Neuron (in vitro differentiated cells): Measurements from ENCODE around the gene DBNDD1.
"Not testable (repeated sequence)": the region's sequence is repeated elsewhere in the genome, so short reads cannot be mapped to it uniquely, and the experiment has no call there.

Experiments used
- H2AFZ ChIP-seq: one replicate; pipeline ENCODE4 v1.6.1; 2013; ENCODE audit warnings: low read depth, mild to moderate bottlenecking, inconsistent platforms, low read length, moderate library complexity
- H3K27me3 ChIP-seq: one replicate; pipeline ENCODE4 v1.6.1; 2013; ENCODE audit warnings: low read length; ENCODE audit not compliant: insufficient read depth
- H3K36me3 ChIP-seq: one replicate; pipeline ENCODE4 v1.6.1; 2013; ENCODE audit warnings: low read length; ENCODE audit not compliant: insufficient read depth
- H3K4me1 ChIP-seq: one replicate; pipeline ENCODE4 v1.6.1; 2013; ENCODE audit warnings: low read length; ENCODE audit not compliant: insufficient read depth
- H3K4me3 ChIP-seq: 2 replicates; pipeline ENCODE4 v1.5.1; 2013; ENCODE audit warnings: mild to moderate bottlenecking, low read length, moderate library complexity
- H3K9me3 ChIP-seq: one replicate; pipeline ENCODE4 v1.6.1; 2013; ENCODE audit warnings: low read length

Gene DBNDD1

GRCh38 chr16:90012991-90013745 is 6.1 kb downstream of the DBNDD1 start:
- no peaks in the 10 kb centered on the region for H3K36me3 ChIP-seq
- H3K27me3 ChIP-seq: peaks cover 19% of the 10 kb centered on the region
- H2AFZ ChIP-seq: no peak overlapping the region
- H3K9me3 ChIP-seq: no peaks in the 10 kb centered on the region
- no peak overlapping the region for H3K4me3 ChIP-seq
- H3K4me1 ChIP-seq: peaks cover 3% of the 10 kb centered on the region

DNA sequence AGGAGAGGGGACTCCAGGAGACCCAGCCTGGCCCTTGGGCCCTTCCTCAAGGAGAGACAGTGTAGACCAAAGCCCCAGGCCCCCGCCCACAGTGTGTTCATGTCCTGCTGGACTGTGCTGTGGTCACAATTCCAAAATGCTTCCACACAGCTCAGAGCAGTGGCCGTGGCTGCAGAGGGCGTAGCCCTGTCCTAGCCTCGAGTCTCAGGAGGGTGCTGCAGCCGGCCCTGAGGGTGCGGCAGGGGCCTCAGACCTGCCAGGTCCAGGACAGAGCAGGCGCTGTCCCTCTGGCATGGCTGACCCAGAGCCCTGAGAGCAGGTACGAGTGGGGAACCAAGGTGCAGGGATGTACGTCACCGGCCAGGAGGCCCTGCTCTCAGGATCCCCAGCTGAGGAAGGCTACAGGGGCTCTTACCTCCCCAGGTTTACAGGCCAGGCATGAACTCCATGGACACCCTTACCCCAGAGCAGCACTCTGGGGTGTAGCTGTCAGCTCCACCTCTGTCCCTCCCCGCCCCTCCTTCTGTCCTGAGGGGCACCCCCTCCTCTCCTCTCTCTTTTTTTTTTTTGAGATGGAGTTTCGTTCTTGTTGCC is 7.3 kb downstream of the DBNDD1 start:
- Histone ChIP-seq H3K9me3 (no peaks in the 10 kb centered on the region), H3K36me3 (no peaks in the 10 kb centered on the region), H3K4me3 (no peak overlapping the region), H2AFZ (no peak overlapping the region), H3K27me3 (peaks cover 11% of the 10 kb centered on the region), H3K4me1 (peaks cover 8% of the 10 kb centered on the region)

- Histone ChIP-seq H2AFZ (no peak overlapping the region), H3K4me3 (no peak overlapping the region), H3K9me3 (no peaks in the 10 kb centered on the region), H3K4me1 (peaks cover 10% of the 10 kb centered on the region), H3K36me3 (no peaks in the 10 kb centered on the region), H3K27me3 (peaks cover 6% of the 10 kb centered on the region)
Observed at GRCh38 chr16:90011508-90011819, 7.8 kb downstream of the DBNDD1 start.

DNA sequence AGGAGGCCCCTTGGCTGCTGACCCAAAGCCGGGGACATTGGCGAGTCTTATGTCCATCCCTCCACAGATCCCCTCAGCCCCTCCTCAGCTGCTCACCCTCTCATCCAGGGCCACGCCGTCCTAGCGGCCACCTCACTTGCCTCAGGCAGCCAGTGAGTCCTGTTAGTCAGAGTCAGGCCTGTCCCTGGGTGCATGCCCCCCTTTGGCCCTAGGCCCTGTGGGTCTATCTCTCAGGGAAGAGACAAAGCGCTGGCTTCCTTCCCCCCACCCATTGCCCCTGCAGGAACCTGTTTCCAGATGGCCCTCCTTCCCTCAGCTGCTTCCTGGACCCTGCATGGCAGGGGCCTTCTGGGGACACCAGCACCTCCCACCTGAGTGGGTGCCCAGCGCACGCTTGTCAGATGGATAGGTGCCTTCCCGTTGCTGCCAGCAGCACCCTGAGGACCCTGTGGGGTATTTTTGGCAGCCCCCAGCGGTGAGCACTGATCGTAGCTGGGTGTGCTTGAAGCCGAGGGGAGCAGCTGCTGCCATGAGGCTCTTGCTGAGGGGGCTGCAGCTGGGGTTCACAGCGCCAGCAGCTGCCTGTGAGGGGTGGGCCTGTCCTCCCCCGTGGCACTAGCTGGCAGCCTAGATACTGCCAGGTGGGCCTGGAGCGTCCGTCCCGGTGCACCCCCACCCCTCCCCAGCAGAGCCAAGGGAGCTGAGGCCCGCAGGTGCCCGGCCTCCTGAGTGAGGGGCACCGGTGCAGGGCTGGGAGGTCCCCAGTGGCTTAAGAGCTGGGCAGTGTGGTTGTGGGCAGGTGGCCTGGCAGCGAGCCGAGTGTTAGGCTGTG is 8.4 kb downstream of the DBNDD1 start:
- H3K4me3 ChIP-seq: no peak overlapping the region
- peaks cover 10% of the 10 kb centered on the region for H3K4me1 ChIP-seq
- peaks cover 3% of the 10 kb centered on the region for H3K27me3 ChIP-seq
- no peaks in the 10 kb centered on the region for H3K9me3 ChIP-seq
- H3K36me3 ChIP-seq: no peaks in the 10 kb centered on the region
- H2AFZ ChIP-seq: no peak overlapping the region

- Histone ChIP-seq H3K4me3 (no peak overlapping the region), H3K36me3 (no peaks in the 10 kb centered on the region), H3K27me3 (no peaks in the 10 kb centered on the region), H3K9me3 (no peaks in the 10 kb centered on the region), H3K4me1 (peaks cover 10% of the 10 kb centered on the region), H2AFZ (no peak overlapping the region)
Observed at GRCh38 chr16:90009172-90009899, 9.9 kb downstream of the DBNDD1 start.

- Histone ChIP-seq H3K27me3 (no peaks in the 10 kb centered on the region), H3K4me1 (peaks cover 10% of the 10 kb centered on the region), H2AFZ (no peak overlapping the region), H3K36me3 (no peaks in the 10 kb centered on the region), H3K9me3 (no peaks in the 10 kb centered on the region), H3K4me3 (no peak overlapping the region)
Observed at GRCh38 chr16:90008708-90009145, 10.5 kb downstream of the DBNDD1 start.

GRCh38 chr16:90007635-90008234 is 11.5 kb downstream of the DBNDD1 start:
- H3K36me3 ChIP-seq, H3K27me3 ChIP-seq, H3K9me3 ChIP-seq, H3K4me3 ChIP-seq, H3K4me1 ChIP-seq, H2AFZ ChIP-seq: not testable (repeated sequence)

GRCh38 chr16:90007015-90007414 is 12.2 kb downstream of the DBNDD1 start:
- Histone ChIP-seq H3K4me3 (no peak overlapping the region), H3K4me1 (peaks cover 10% of the 10 kb centered on the region), H3K36me3 (no peaks in the 10 kb centered on the region), H3K9me3 (no peaks in the 10 kb centered on the region), H3K27me3 (no peaks in the 10 kb centered on the region), H2AFZ (no peak overlapping the region)

DNA sequence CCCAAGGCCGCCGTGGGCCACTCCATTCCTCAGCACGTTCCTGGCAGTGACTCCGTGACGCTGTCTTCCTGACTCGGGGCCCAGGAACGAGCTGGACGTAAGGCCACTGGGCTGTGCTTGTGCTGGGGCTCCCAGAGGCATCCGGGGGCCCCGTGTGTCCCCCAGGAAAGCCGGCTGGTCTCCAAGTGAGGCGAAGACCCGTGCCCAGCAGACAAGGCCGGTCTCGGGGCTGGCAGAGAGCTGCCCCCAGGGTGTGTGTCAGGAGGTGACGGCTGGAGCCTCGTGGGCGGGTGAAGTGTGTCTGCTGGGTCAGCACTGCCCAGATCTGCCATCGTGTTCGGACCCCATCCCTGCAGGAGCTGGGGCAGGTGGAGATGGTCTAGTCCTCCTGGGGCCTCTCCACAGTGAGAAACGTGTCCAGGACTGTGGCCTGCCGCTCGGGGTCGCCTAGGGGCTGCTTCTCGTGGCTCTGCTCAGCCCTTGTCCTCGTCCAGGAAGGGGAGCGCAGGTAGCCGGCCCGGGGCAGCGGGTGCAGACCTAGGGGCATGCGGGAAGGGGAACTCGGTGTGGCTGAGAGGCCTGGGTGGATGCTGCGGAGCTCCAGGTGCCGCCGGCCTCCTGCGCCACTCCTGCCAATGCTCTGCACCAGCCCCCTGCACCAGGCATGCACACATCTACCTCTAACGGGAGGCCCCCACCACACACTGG is 13.1 kb downstream of the DBNDD1 start:
- H3K4me3 ChIP-seq: no peak overlapping the region
- H3K4me1 ChIP-seq: peaks cover 10% of the 10 kb centered on the region
- no peak overlapping the region for H2AFZ ChIP-seq
- no peaks in the 10 kb centered on the region for H3K9me3 ChIP-seq
- H3K27me3 ChIP-seq: no peaks in the 10 kb centered on the region
- H3K36me3 ChIP-seq: no peaks in the 10 kb centered on the region

- Histone ChIP-seq H2AFZ (no peak overlapping the region), H3K4me3 (no peak overlapping the region), H3K4me1 (peaks cover 7% of the 10 kb centered on the region), H3K36me3 (peaks cover 7% of the 10 kb centered on the region), H3K27me3 (no peaks in the 10 kb centered on the region), H3K9me3 (no peaks in the 10 kb centered on the region)
Observed at GRCh38 chr16:90004577-90004976, 14.7 kb downstream of the DBNDD1 start.

DNA sequence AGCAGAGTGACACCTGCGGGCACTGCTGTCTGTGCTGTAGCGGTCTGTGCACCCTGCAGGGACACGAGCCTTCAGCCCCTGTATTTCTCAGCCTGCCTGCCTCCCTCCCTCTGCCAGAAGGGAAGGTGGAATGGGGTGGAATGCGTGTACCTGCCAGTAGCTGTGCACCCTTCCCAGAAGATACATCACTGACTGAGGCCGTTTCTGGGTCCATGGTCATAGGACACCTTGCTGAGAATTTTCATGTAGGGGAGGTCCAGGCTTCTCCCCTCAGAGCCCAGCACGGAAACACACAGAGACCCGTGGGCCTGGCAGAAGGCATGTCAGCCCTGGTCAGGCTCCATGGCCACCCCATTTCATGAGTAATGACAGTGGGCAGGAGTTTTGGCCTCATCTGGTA is 16.5 kb downstream of the DBNDD1 start:
- Histone ChIP-seq H3K4me3 (no peak overlapping the region), H3K9me3 (no peaks in the 10 kb centered on the region), H2AFZ (no peak overlapping the region), H3K4me1 (peaks cover 7% of the 10 kb centered on the region), H3K27me3 (no peaks in the 10 kb centered on the region), H3K36me3 (peaks cover 17% of the 10 kb centered on the region)

DNA sequence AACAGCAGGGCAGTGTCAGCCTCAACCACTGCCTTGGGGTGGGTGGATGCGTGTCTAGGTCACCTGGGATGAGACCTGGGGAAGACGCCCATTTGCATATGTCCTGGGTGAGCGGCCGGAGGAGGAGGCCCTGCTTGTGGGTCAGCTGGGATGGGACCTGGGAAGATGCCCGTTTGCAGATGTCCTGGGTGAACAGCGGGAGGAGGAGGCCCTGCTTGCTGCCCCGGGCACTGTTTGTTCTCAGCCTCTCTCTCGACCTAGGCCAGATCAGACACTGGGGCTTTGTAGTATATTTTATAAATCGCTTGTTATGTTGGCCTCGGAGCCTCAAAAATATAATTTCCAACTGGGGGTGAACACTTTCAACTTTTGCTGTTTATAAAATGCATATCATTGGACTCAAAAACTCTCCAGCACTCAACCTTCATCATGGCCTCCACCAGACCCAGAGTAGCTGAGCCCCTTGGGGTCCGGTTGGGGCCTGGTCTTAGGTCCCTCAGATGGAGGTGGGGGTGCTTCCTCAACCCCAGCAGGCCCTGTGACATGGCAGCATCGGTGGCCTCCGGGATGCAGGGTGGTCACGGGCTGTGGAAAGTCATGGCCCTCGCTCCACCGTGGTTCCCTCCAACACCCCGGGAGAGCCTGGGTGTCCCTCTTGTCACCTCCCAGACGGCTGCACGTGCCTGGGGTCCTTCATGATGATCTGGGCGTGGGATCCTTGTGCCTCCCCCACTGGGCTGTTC is 17.3 kb downstream of the DBNDD1 start:
- peaks cover 19% of the 10 kb centered on the region for H3K36me3 ChIP-seq
- no peak overlapping the region for H2AFZ ChIP-seq
- H3K27me3 ChIP-seq: no peaks in the 10 kb centered on the region
- no peaks in the 10 kb centered on the region for H3K9me3 ChIP-seq
- H3K4me1 ChIP-seq: peaks cover under 1% of the 10 kb centered on the region
- no peak overlapping the region for H3K4me3 ChIP-seq
